Thyroid gland (tissue), 4 donors: ENCODE results near the gene MAST4. TPM values are rescaled to one million over a fixed set of nuclear protein-coding genes. Genes with fewer than 3 reads are reported as not detected.

ENCODE experiments used
- DNase-seq, 2 donors: peaks; one replicate each; pipeline ENCODE4 v3.0.0-alpha.2; 2019
- H3K27ac ChIP-seq, 3 donors: fragments of 200-600 bp; sonication (generic); 1 replicate in 2 of 3; 2 replicates in 1 of 3; pipeline ENCODE4 v1.5.1; 2016 to 2019; ENCODE audit warnings: mild to moderate bottlenecking in 1 of 3, moderate library complexity in 1 of 3
- H3K27me3 ChIP-seq: fragments of 200-600 bp; sonication (generic); one replicate; pipeline ENCODE4 v1.5.1; 2019
- H3K36me3 ChIP-seq, 2 donors: fragments of 200-600 bp; sonication (generic); one replicate each; pipeline ENCODE4 v1.5.1; 2016 to 2019
- H3K4me1 ChIP-seq, 2 donors: fragments of 200-600 bp; sonication (generic); one replicate each; pipeline ENCODE4 v1.5.1; 2017 to 2019
- H3K4me3 ChIP-seq, 3 donors: fragments of 200-600 bp; sonication (generic); replicated peaks in 1 of 3; 1 replicate in 2 of 3; 2 replicates in 1 of 3; pipeline ENCODE4 v1.5.1; 2016; ENCODE audit warnings: mild to moderate bottlenecking in 1 of 3
- H3K9me3 ChIP-seq: fragments of 200-600 bp; sonication (generic); one replicate; pipeline ENCODE4 v1.5.1; 2017
- CTCF ChIP-seq, 6 experiments: fragments of 200-600 bp in 3 of 6; fragments of 450-650 bp in 3 of 6; sonication (generic) in 3 of 6; IDR thresholded peaks; one replicate each; pipeline ENCODE4 v1.5.1; 2016 to 2019; ENCODE audit warnings: antibody characterized with exemption in 6 of 6, mild to moderate bottlenecking in 2 of 6, inconsistent platforms in 1 of 6, moderate library complexity in 1 of 6
- POLR2A ChIP-seq, 2 donors: fragments of 450-650 bp; IDR thresholded peaks; one replicate each; pipeline ENCODE4 v1.6.1; 2017; ENCODE audit warnings: antibody characterized with exemption in 2 of 2, mild to moderate bottlenecking in 2 of 2, moderate library complexity in 1 of 2
- WGBS, 2 donors: methylation state at CpG; one replicate each; pipeline ENCODE4 v1.1.5; 2017; 5-methylcytosine and 5-hydroxymethylcytosine counted together
- intact Hi-C: fragments of 100-400 bp; cut with DNase I; formaldehyde crosslinking; loops from one replicate; pipeline ENCODE4 v1.15.1; 2023
- total RNA-seq, 4 donors: library from RNA; depleted of rRNA; stranded (reverse); fragments of >200 nt; gene quantifications; one replicate each; pipeline ENCODE4 v1.2.3, GENCODE V29; 2016

Gene MAST4
- total RNA-seq, 4 donors from 2014 or later, result 20.2 to 38.3 (median 24.4) TPM

GRCh38 chr5:67214036-67214435 lies 617.8 kb downstream of the MAST4 start:
- no peaks in the 10 kb centered on the region for H3K9me3 ChIP-seq
- peaks cover 19 to 24% of the 10 kb centered on the region in 2 donors for H3K4me1 ChIP-seq
- intact Hi-C loops, result loop anchor here (5.0 kb wide), 1 partner anchor 52 kb away; no protein-coding TSS in a partner anchor
- TF ChIP-seq POLR2A (IDR thresholded peaks at IDR 0.05) (no peak), CTCF (IDR thresholded peaks at IDR 0.05) (no peak)
- no peaks in the 10 kb centered on the region for H3K27me3 ChIP-seq
- WGBS, 2 donors, result 90 to 94% methylated on average over 6 of the region's 6 CpGs
- H3K36me3 ChIP-seq, result no peaks in the 10 kb centered on the region
- DNase-seq, result no peak
- H3K27ac ChIP-seq, result no peak overlapping the region
- H3K4me3 ChIP-seq, result no peak overlapping the region

GRCh38 chr5:67214707-67215447 lies 618.7 kb downstream of the MAST4 start:
- Histone ChIP-seq H3K27ac (peak overlapping the region; percentile 43 to 83 (median 69)), H3K9me3 (no peaks in the 10 kb centered on the region), H3K36me3 (no peaks in the 10 kb centered on the region), H3K4me3 (no peak overlapping the region), H3K4me1 (peaks cover 19 to 24% of the 10 kb centered on the region in 2 donors), H3K27me3 (no peaks in the 10 kb centered on the region)
- TF ChIP-seq CTCF (IDR thresholded peaks at IDR 0.05) (peak in 3 of 6 experiments; percentile 16 to 31 (median 18)), POLR2A (IDR thresholded peaks at IDR 0.05) (no peak)
- 70 to 79% methylated on average over 9 to 12 of the region's 12 CpGs for WGBS, 2 donors
- peak; percentile 81 to 85 for DNase-seq
- intact Hi-C loops, result loop anchor here (5.0 kb wide), 1 partner anchor 53 kb away; no protein-coding TSS in a partner anchor

GRCh38 chr5:67215519-67216471 lies 619.6 kb downstream of the MAST4 start:
- Histone ChIP-seq H3K4me1 (peaks cover 19 to 24% of the 10 kb centered on the region in 2 donors), H3K9me3 (no peaks in the 10 kb centered on the region), H3K36me3 (no peaks in the 10 kb centered on the region), H3K4me3 (no peak overlapping the region), H3K27ac (peak overlapping the region; percentile 43 to 83 (median 69)), H3K27me3 (no peaks in the 10 kb centered on the region)
- WGBS, 2 donors, result 42 to 50% methylated on average over 13 to 14 of the region's 19 CpGs
- TF ChIP-seq CTCF (IDR thresholded peaks at IDR 0.05), result no peak
- TF ChIP-seq POLR2A (IDR thresholded peaks at IDR 0.05), result peak; percentile 3 to 28
- peak; percentile 81 to 84 for DNase-seq
- intact Hi-C loops, result no loop called here

GRCh38 chr5:67216564-67216963 lies 620.4 kb downstream of the MAST4 start:
- 91 to 96% methylated on average over 1 of the region's 1 CpG for WGBS, 2 donors
- H3K27ac ChIP-seq, result peak overlapping the region in 2 of 3 donors; percentile 7 to 83

More at GRCh38 chr5:67216564-67216963, 620.4 kb downstream of the MAST4 start:
- no peaks in the 10 kb centered on the region for H3K36me3 ChIP-seq
- peaks cover 19 to 24% of the 10 kb centered on the region in 2 donors for H3K4me1 ChIP-seq
- no peak for DNase-seq
- no peaks in the 10 kb centered on the region for H3K27me3 ChIP-seq
- no peak overlapping the region for H3K4me3 ChIP-seq
- TF ChIP-seq POLR2A (IDR thresholded peaks at IDR 0.05) (no peak), CTCF (IDR thresholded peaks at IDR 0.05) (no peak)
- intact Hi-C loops, result no loop called here
- no peaks in the 10 kb centered on the region for H3K9me3 ChIP-seq
